GM23248 (cell line): ENCODE results near the gene RPL29.

Experiments
- EZH2 ChIP-seq: fragments of 200-600 bp; sonication (generic); IDR thresholded peaks from 2 replicates; pipeline ENCODE4 v1.6.1; 2018; ENCODE audit warnings: antibody characterized with exemption, mild to moderate bottlenecking; ENCODE audit not compliant: insufficient read depth, poor library complexity, severe bottlenecking
- EZH2phosphoT487 ChIP-seq: fragments of 200-600 bp; sonication (generic); IDR thresholded peaks from 2 replicates; pipeline ENCODE4 v1.6.1; 2018; ENCODE audit warnings: antibody characterized with exemption, moderate library complexity, mild to moderate bottlenecking, low read depth; ENCODE audit not compliant: insufficient read depth

DNA sequence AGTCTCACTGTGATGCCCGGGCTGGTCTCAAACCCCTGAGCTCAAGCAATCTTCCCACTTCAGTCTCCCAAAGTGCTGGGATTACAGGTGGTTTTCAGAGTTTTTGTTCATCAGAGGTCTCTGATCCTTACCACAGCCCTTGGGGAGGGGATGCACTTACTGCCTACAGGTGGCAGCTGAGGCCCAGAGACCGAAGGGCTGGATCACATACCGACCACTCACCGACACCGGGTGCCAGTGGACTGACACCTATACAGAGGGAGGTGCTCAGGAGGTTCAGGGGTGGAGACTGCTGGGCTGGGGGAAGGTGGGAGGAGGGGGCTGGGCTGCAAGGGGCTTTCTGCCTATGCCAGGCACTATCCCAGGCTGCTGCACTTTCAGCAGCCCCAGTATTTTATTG is 41.1 kb upstream of the RPL29 start:
- TF ChIP-seq EZH2 (no peak), EZH2phosphoT487 (no peak)
